MM.1S (cell line): ENCODE results near the gene INTS7.

Source experiments
- DNase-seq: peaks from one replicate; pipeline ENCODE4 v3.0.0-alpha.2; 2015
- H2AFZ ChIP-seq: fragments of 300-600 bp; sonication (generic); 2 replicates; pipeline ENCODE4 v1.6.0; 2016; ENCODE audit warnings: antibody characterized with exemption, low read length
- H3F3A ChIP-seq: fragments of 300-600 bp; sonication (generic); 2 replicates; pipeline ENCODE4 v1.6.1; 2016; ENCODE audit warnings: mild to moderate bottlenecking, antibody characterized with exemption, low read length, moderate library complexity, mixed read lengths; ENCODE audit not compliant: insufficient read depth
- H3K27ac ChIP-seq: fragments of 300-600 bp; sonication (generic); 2 replicates; pipeline ENCODE4 v1.5.1; 2016; ENCODE audit warnings: mild to moderate bottlenecking, low read length
- H3K27me3 ChIP-seq: fragments of 300-600 bp; sonication (generic); replicated peaks from 2 replicates; pipeline ENCODE4 v1.6.0; 2016; ENCODE audit warnings: low read length; ENCODE audit not compliant: insufficient read depth
- H3K36me3 ChIP-seq: fragments of 300-600 bp; sonication (generic); replicated peaks from 2 replicates; pipeline ENCODE4 v1.6.1; 2016; ENCODE audit warnings: mild to moderate bottlenecking, low read length, mixed read lengths; ENCODE audit not compliant: insufficient read depth
- H3K4me1 ChIP-seq: fragments of 300-600 bp; sonication (generic); 2 replicates; pipeline ENCODE4 v1.6.1; 2016; ENCODE audit warnings: low read length, mixed read lengths
- H3K4me2 ChIP-seq: fragments of 300-600 bp; sonication (generic); 2 replicates; pipeline ENCODE4 v1.6.0; 2016; ENCODE audit warnings: low read depth, low read length
- H3K4me3 ChIP-seq: fragments of 300-600 bp; sonication (generic); 2 replicates; pipeline ENCODE4 v1.5.1; 2016; ENCODE audit warnings: low read length, mixed read lengths
- H3K79me2 ChIP-seq: fragments of 300-600 bp; sonication (generic); 2 replicates; pipeline ENCODE4 v1.6.1; 2016; ENCODE audit warnings: mixed run types, low read length, mixed read lengths
- H3K9ac ChIP-seq: fragments of 300-600 bp; sonication (generic); 2 replicates; pipeline ENCODE4 v1.6.1; 2016; ENCODE audit warnings: low read length, mixed read lengths
- H3K9me2 ChIP-seq: fragments of 300-600 bp; sonication (generic); replicated peaks from 2 replicates; pipeline ENCODE4 v1.6.1; 2016; ENCODE audit warnings: mild to moderate bottlenecking, low read length, mixed read lengths; ENCODE audit not compliant: insufficient read depth
- H3K9me3 ChIP-seq: fragments of 300-600 bp; sonication (generic); replicated peaks from 2 replicates; pipeline ENCODE4 v1.6.1; 2016; ENCODE audit warnings: mild to moderate bottlenecking, low read length, mixed read lengths; ENCODE audit not compliant: insufficient read depth
- H4K20me1 ChIP-seq: fragments of 300-600 bp; sonication (generic); 2 replicates; pipeline ENCODE4 v1.6.1; 2016; ENCODE audit warnings: mild to moderate bottlenecking, low read length, moderate library complexity, mixed read lengths; ENCODE audit not compliant: insufficient read depth
- EZH2 ChIP-seq: fragments of 300-600 bp; sonication (generic); optimal IDR thresholded peaks from 2 replicates; pipeline ENCODE3; 2017; ENCODE audit warnings: low read depth, mild to moderate bottlenecking, antibody characterized with exemption, low read length, mixed read lengths
- EZH2phosphoT487 ChIP-seq: fragments of 300-600 bp; sonication (generic); IDR thresholded peaks from 2 replicates; pipeline ENCODE4 v1.6.1; 2018; ENCODE audit warnings: antibody characterized with exemption, low read length
- TF ChIP-seq, protein P1 (sequence below): fragments of 300-600 bp; sonication (generic); IDR thresholded peaks from 2 replicates; pipeline ENCODE4 v1.5.1; 2016; ENCODE audit warnings: antibody characterized with exemption, low read length, mixed read lengths

Gene INTS7

DNA sequence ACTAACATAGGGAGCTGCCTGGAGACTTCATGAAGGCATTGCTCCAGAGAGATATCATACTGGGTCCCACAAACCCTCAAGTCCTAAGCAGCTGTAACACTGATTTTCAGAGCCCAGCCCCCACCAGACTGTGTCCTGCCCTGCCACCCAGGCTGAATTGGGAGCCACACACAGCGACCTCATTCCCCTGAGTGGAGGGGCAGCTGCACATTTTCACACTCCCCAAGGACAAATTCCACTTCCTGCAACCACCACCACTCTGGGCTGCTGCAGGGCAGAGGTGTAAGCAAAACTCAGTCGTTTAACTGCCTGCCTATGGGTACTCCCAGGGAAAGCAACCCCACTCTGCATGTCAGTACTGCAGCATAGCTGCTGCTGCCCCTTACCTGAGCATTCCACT, 20.0 kb upstream of the INTS7 start:
- TF ChIP-seq EZH2 (no peak), EZH2phosphoT487 (no peak)
- TF ChIP-seq, protein P1, sequence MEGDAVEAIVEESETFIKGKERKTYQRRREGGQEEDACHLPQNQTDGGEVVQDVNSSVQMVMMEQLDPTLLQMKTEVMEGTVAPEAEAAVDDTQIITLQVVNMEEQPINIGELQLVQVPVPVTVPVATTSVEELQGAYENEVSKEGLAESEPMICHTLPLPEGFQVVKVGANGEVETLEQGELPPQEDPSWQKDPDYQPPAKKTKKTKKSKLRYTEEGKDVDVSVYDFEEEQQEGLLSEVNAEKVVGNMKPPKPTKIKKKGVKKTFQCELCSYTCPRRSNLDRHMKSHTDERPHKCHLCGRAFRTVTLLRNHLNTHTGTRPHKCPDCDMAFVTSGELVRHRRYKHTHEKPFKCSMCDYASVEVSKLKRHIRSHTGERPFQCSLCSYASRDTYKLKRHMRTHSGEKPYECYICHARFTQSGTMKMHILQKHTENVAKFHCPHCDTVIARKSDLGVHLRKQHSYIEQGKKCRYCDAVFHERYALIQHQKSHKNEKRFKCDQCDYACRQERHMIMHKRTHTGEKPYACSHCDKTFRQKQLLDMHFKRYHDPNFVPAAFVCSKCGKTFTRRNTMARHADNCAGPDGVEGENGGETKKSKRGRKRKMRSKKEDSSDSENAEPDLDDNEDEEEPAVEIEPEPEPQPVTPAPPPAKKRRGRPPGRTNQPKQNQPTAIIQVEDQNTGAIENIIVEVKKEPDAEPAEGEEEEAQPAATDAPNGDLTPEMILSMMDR = no peak
- no peak for DNase-seq
- Histone ChIP-seq H3K9ac (no peak overlapping the region), H3K27me3 (no peaks in the 10 kb centered on the region), H3F3A (no peaks in the 10 kb centered on the region), H3K27ac (no peak overlapping the region), H3K4me2 (no peak overlapping the region), H3K4me1 (no peaks in the 10 kb centered on the region), H4K20me1 (peaks cover 3% of the 10 kb centered on the region; the same call in 1 of the 2 replicates), H3K9me2 (no peaks in the 10 kb centered on the region), H3K36me3 (peaks cover 35% of the 10 kb centered on the region), H3K79me2 (peaks cover 25% of the 10 kb centered on the region), H3K4me3 (no peak overlapping the region), H3K9me3 (no peaks in the 10 kb centered on the region), H2AFZ (no peak overlapping the region)

DNA sequence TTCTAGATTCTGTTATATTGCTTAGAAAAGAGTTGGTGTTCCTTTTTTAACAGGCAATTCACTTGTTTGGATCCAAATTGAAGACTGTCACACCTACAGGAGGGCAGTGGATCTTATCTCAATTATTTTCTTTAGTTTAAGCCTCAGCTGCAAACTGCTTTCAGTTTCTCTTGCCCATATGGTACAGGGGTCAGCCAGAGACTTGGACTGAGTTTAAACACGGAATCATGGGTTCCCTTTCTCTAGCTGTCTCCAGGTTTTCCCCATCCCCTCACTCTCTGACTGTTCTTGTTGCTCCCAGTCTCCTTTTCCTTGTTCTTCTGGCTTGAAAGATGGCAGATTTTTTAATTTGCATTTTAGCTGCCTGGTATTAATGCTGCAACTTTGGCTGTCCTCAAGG, 18.6 kb upstream of the INTS7 start:
- DNase-seq = no peak
- Histone ChIP-seq H3K27ac (no peak overlapping the region), H3K4me2 (no peak overlapping the region), H3K36me3 (peaks cover 39% of the 10 kb centered on the region), H3K4me3 (no peak overlapping the region), H3K9ac (no peak overlapping the region), H3K4me1 (no peaks in the 10 kb centered on the region), H3K27me3 (no peaks in the 10 kb centered on the region), H3F3A (no peaks in the 10 kb centered on the region), H3K9me2 (no peaks in the 10 kb centered on the region), H2AFZ (no peak overlapping the region), H3K79me2 (peaks cover 39% of the 10 kb centered on the region), H4K20me1 (peaks cover 3% of the 10 kb centered on the region; the same call in 1 of the 2 replicates), H3K9me3 (no peaks in the 10 kb centered on the region)
- TF ChIP-seq EZH2phosphoT487 (no peak), EZH2 (no peak)
- TF ChIP-seq, protein P1 = no peak

DNA sequence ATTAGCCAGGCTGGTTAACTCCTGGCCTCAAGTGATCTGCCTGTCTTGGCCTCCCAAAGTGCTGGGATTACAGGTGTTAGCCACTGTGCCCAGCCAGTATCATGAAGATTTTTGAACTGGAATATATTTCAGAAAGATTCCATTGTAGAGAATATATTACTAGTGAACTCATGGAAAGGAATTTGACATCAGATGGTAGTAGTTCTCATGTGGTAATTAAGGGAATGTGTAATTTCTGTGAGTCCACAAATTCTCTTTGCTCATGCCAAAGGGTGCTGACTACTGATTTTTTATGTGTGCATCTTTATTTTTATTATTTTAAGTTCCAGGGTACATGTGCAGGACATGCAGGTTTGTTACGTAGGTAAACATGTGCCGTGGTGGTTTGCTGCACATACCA, 10.6 kb upstream of the INTS7 start:
- no peaks in the 10 kb centered on the region for H3K9me3 ChIP-seq
- peaks cover 86% of the 10 kb centered on the region for H3K79me2 ChIP-seq
- peaks cover 4% of the 10 kb centered on the region for H3K4me1 ChIP-seq
- peaks cover 18% of the 10 kb centered on the region; the same call in 1 of the 2 replicates for H4K20me1 ChIP-seq
- no peak overlapping the region for H3K4me3 ChIP-seq
- H2AFZ ChIP-seq = no peak overlapping the region
- H3K36me3 ChIP-seq = peaks cover 21% of the 10 kb centered on the region; the same call in 1 of the 2 replicates
- no peak overlapping the region for H3K27ac ChIP-seq
- no peak overlapping the region for H3K4me2 ChIP-seq
- no peaks in the 10 kb centered on the region for H3K9me2 ChIP-seq
- TF ChIP-seq, protein P1 = no peak
- TF ChIP-seq EZH2 = no peak
- no peak for TF ChIP-seq EZH2phosphoT487
- DNase-seq = no peak
- peaks cover 2% of the 10 kb centered on the region; the same call in 1 of the 2 replicates for H3F3A ChIP-seq
- no peaks in the 10 kb centered on the region for H3K27me3 ChIP-seq
- H3K9ac ChIP-seq = no peak overlapping the region
